SK-N-MC (cell line): ENCODE measurements around the gene GIPC3.

ENCODE experiments used
- EZH2 ChIP-seq: fragments of 200-600 bp; sonication (generic); IDR thresholded peaks from one replicate; pipeline ENCODE4 v1.6.1; 2017; ENCODE audit warnings: antibody characterized with exemption
- FOXP2 ChIP-seq: optimal IDR thresholded peaks from 2 replicates; pipeline ENCODE3; 2011; ENCODE audit warnings: mild to moderate bottlenecking, moderate library complexity; ENCODE audit not compliant: insufficient read depth; ENCODE audit errors: extremely low read length, control extremely low read depth
- POLR2AphosphoS5 ChIP-seq: IDR thresholded peaks from 2 replicates; pipeline ENCODE4 v1.6.1; 2012; ENCODE audit warnings: mild to moderate bottlenecking, low read depth, low read length, borderline replicate concordance

GRCh38 chr19:3620145-3620816, 35.0 kb downstream of the GIPC3 start:
- TF ChIP-seq POLR2AphosphoS5 (no peak), EZH2 (no peak), FOXP2 (no peak)
